H1 (cell line): ENCODE results near the gene RPL28. TPM values are rescaled to one million over a fixed set of nuclear protein-coding genes. Genes with fewer than 3 reads are reported as not detected.

Experiments used
- ATF3 ChIP-seq: IDR thresholded peaks from 2 replicates; pipeline ENCODE4 v1.6.1; 2011; ENCODE audit warnings: low read depth, mild to moderate bottlenecking, low read length; ENCODE audit not compliant: insufficient read depth
- BACH1 ChIP-seq: IDR thresholded peaks from 2 replicates; pipeline ENCODE4 v1.6.1; 2012; ENCODE audit warnings: low read length, improper control_type of control experiment
- CHD2 ChIP-seq: IDR thresholded peaks from 2 replicates; pipeline ENCODE4 v1.6.1; 2012; ENCODE audit warnings: low read length, improper control_type of control experiment
- CHD7 ChIP-seq: fragments of 300-600 bp; sonication (generic); IDR thresholded peaks from 2 replicates; pipeline ENCODE4 v1.7.1; 2012; ENCODE audit warnings: low read length, moderate library complexity, mild to moderate bottlenecking, inconsistent platforms; ENCODE audit not compliant: insufficient replicate concordance
- HDAC2 ChIP-seq, 2 experiments: fragments of 300-600 bp in 1 of 2; sonication (generic) in 1 of 2; IDR thresholded peaks; 2 replicates each; pipeline ENCODE4 v1.6.1; 2011 to 2012; ENCODE audit warnings: low read depth in 2 of 2, low read length in 2 of 2, mild to moderate bottlenecking in 2 of 2, moderate library complexity in 2 of 2, borderline replicate concordance in 1 of 2, inconsistent platforms in 1 of 2
- MAX ChIP-seq: IDR thresholded peaks from 2 replicates; pipeline ENCODE4 v1.6.1; 2012; ENCODE audit warnings: inconsistent platforms
- SUZ12 ChIP-seq: fragments of 200-600 bp; sonication (generic); IDR thresholded peaks from 2 replicates; pipeline ENCODE4 v1.6.1; 2012; ENCODE audit warnings: mild to moderate bottlenecking, inconsistent platforms, low read length, moderate library complexity, mixed read lengths
- polyA plus RNA-seq, 7 experiments: library from polyadenylated mRNA; depleted of rRNA in 3 of 7; stranded (reverse) in 5 of 7; unstranded in 2 of 7; fragments of >200 nt in 5 of 7; fragments of 200-250 nt in 2 of 7; gene quantifications; 1 replicate in 5 of 7; 2 replicates in 1 of 7; 4 replicates in 1 of 7; pipeline versions ENCODE4 v1.2.1 to v1.2.3, GENCODE V29; 2011 to 2013; ENCODE audit warnings: missing spikeins in 2 of 7, mixed read lengths in 2 of 7
- total RNA-seq: library from RNA; stranded (reverse); fragmentation: NEBNext Ultra II Directional; extraction: Animal tissue kit (Norgen Biotek cat#: 25700); gene quantifications from 2 replicates; pipeline ENCODE4 v1.2.1, GENCODE V29; 2021

RPL28 gene
- total and polyA plus RNA-seq, 2 of the 8 experiments (the other 6 are each of a cell fraction or from before 2014, with no cell fraction given), result 2,123 to 8,402 TPM

GRCh38 chr19:55392820-55393761 lies 7.4 kb downstream of the RPL28 start (continued):
- TF ChIP-seq CHD2 (no peak), ATF3 (no peak), BACH1 (no peak), CHD7 (no peak), MAX (no peak), SUZ12 (no peak), HDAC2 (IDR thresholded peaks at IDR 0.05; ENCODE audit: borderline replicate concordance in 1 of 2, low read depth in 2 of 2, low read length in 2 of 2) (no peak)
